KBM-7 (cell line): Measurements from ENCODE around the gene MON1B.

Experiments
- DNase-seq: peaks from one replicate; pipeline ENCODE4 v3.0.0-alpha.2; 2015
- in situ Hi-C: fragments of 300-500 bp; cut with MboI; formaldehyde crosslinking; loops from 2 replicates; pipeline ENCODE4 v1.14.3; 2020; ENCODE audit warnings: low sequenced_read_pairs, low pct_unique_long_range_greater_than_20kb, mixed read lengths

The MON1B gene

DNA sequence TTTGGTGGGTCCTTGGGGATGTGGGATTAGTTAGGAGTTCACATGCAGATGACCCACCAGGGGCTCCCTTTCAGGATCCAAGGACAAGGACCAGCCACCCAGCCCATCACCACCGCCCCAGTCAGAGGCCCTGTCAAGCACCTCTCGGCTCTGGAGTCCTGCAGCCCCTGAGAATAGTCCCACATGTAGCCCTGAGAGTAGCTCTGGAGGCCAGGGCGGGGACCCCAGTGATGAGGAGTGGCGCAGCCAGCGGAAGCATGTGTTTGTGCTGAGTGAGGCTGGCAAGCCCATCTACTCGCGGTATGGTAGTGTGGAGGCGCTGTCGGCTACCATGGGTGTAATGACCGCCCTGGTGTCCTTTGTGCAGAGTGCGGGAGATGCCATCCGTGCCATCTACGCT, 2.4 kb downstream of the MON1B start:
- in situ Hi-C loops = no loop called here
- no peak for DNase-seq

DNA sequence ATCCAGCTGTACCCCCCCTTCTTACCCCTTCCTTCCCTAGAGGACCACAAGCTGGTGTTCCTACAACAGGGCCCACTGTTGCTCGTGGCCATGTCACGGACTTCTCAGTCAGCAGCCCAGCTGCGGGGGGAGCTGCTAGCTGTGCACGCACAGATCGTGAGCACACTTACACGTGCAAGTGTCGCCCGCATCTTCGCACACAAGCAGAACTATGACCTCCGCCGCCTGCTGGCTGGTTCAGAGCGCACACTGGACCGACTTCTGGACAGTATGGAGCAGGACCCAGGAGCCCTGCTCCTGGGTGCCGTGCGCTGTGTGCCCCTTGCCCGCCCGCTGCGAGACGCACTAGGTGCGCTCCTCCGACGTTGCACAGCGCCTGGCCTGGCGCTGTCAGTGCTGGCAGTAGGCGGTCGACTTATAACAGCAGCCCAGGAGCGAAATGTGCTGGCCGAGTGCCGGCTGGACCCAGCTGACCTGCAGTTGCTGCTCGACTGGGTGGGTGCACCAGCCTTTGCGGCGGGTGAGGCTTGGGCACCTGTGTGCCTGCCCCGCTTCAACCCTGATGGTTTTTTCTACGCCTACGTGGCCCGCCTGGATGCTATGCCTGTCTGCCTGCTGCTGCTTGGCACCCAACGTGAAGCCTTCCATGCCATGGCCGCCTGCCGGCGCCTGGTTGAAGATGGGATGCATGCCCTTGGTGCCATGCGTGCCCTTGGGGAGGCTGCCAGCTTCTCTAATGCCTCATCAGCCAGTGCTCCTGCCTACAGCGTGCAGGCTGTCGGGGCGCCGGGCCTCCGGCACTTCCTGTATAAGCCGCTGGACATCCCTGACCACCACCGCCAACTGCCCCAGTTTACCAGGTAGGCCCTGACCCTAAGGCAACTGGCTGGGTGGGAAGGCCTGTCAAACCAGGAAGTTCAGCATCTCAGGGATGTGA, 3.6 kb downstream of the MON1B start:
- in situ Hi-C loops = no loop called here
- no peak for DNase-seq

DNA sequence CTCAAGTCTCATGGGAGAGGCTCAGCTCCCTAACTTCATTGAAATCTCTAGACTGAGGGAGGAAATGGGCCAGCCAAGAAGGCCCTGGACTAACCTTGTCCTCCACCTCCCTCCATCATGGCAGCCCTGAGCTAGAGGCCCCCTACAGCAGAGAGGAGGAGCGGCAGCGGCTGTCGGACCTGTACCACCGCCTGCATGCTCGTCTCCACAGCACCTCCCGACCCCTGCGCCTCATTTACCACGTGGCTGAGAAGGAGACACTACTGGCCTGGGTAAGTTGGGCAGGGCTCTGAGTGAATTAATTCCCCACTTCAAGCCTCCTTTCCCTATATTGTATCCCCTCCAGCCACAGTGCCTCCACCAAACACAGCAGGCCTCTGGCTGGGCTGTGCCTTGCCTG, 4.4 kb downstream of the MON1B start:
- in situ Hi-C loops = no loop called here
- no peak for DNase-seq

DNA sequence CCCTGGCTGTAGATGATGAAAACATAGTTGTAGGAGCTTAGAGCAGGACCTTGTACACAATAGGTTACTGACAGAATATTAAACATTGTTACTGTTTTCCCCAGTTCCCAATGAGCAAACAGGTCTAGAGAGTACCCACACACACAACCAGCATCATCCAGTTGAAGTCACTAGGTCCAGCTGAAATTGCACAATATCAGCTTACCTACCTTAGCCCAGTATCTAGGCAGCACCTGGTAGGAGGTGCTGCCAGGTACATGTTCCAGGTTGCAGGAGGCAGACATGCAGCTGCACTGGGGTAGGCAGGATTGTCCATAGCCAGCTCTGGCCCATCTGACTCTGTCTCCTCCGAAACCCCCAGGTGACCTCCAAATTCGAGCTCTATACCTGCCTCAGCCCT, 6.8 kb downstream of the MON1B start:
- in situ Hi-C loops = no loop called here
- DNase-seq = no peak

DNA sequence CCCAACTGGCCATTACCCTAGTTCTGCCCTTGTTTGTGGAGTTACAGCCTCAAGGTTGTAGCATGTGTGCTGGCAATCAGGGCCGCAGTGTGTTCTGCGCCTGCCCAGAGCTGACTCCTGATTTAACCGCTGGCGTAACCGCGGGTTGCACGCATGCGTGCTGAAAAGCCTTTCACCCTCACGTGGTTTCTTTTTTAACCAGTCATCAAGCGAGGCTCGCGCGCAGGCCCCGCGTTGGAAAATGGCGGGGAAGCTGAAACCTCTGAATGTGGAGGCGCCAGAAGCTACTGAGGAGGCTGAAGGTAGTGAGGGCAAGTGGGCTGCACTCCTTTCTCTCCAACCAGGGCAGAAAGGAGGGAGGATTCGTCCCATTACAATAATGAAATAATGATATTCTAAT, 8.2 kb downstream of the MON1B start, which contains the start of gene SYCE1L:
Gene SYCE1L, plus strand, starts transcription at position 198 of the 400 bp plus-strand sequence. Its CDS starts 44 bp downstream, at position 242.
- no peak for DNase-seq
- in situ Hi-C loops = no loop called here

DNA sequence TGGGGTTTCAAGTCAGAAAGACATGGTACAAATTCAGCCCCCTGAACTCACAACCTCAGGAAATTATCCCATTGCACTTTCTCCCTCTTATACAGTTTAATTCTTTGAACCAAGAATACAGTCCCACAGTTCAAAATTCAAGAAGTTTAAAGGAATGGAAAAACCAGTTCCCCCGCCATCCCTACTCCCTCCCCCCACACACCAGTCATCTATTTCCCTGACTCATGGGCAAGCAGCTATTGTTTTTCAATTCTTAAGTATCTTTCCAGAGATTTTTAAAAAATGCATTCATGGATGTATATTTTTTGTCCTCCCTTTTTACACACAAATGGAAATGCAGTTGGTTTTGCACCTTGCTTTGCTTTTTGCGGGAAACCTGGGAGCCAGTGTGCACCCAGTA, 15.5 kb downstream of the MON1B start:
- no peak for DNase-seq
- in situ Hi-C loops = no loop called here

DNA sequence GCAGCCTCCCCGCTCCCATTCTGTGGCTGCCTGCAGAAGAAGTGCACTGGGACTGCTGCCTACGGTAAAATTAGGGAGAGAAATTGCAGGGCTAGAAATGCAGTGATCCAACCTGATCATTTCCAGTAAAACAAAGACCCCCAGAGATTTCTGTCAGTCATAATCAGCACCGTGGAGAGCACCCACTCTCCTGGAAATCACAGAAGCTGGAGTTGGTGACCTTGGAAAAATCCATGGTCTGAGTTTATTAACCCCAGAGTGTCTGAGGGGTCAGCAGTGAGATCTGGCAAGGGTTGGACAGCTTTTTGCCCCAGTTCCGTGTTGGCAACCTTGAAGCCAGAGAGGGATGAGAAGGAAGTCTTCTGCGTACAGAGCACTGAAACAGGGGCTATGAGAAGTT, 16.0 kb downstream of the MON1B start:
- in situ Hi-C loops = no loop called here

DNA sequence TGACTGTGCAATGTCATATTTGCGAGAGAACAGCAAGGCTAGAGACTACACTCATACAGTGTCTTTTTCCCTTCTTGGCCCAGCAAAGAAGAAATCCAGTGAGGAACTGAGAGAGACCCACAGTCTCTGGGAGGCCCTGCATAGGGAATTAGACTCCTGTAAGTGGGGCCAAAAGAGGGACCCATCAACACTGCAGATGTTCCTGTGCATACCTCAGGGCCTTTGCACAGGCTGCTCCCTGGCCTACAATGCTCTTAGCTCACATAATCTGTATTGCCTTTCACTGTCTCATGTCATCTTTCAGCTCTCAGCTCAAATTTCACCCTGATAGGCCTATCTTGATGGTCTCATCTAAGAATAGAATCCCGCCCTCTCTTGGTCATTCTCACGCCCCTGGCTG, 17.4 kb downstream of the MON1B start:
- in situ Hi-C loops = no loop called here

More for the DNA sequence above, 16.0 kb downstream of the MON1B start:
- DNase-seq = no peak

DNA sequence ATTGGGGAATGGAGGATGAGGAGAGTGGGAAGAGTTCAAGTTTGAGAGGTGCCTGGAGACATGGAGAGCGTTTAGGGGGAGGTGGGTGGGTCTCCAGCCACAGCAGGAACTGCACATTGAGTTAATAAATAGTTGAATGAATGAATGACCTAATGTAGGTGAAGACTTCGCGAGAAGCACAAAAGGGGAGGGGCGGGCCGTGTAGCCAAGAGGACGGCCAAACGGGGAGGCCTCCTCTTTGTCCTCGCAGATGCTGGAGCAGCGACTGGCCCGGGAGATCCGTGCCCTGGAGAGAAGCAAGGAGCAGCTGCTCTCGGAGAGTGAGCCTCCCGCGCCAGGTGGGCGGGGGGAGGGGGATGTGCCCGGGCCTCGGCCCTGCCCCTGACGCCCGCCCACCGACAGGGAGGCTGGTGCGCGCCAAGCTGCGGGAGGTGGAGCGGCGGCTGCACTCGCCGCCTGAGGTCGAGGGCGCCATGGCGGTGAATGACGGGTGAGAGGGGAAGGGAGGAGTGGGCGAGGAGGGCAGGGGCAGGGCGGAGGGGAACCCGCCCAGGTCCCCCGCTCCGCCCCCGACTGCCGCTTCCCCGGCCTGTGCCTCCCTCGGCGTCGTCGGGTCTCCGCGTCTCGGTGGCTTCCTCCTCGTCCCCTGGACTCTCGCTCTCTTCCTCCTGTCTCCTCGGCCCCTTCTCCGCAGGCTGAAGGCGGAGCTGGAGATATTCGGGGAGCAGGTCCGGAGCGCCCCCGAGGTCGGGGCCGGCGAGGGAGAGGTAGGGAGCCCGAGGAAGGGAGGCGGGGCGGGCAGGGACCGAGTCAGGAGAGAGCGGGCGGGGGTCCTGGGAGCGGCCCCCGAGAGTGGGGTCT, 21.1 kb downstream of the MON1B start:
- in situ Hi-C loops = no loop called here
- peak; percentile 75 for DNase-seq

More for the DNA sequence above, 17.4 kb downstream of the MON1B start:
- DNase-seq = no peak

DNA sequence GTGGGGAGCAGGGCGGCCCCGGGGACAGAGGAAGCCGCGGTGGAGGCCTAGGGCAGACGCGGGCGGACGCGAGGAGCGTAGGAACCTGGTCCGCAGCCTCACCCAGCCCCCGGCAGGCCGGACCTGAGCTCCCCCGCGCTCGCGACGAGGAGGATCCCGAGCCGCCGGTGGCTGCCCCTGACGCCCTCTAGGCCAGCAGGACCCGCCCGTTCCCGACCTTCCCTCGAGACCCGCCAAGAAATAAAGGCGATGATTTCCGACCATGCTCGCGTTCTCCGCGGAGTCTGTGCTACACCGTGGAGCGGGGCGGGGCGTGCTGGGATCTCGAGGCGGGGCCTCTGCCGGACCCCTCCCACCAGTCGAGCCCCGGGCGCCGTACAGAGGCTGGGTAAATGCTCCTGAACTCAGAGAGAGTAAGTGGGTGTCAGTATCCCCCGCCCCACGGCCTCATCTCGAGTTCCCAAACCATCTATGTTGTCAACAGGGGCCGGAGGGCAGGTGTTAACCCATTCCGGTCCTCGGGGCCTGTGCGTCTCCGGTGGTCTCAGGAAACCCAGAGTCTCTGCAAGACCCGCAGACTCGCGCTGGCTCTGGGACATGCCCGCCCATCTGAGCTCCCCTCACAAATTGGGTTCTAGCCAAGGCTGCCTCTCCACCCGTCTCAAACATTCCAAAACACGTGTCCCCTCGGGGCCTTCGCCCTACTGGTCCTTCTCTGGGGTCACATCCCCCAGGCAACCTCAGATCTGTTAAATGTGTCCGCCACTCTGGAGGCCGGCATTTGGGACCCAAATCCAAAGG, 22.0 kb downstream of the MON1B start:
- in situ Hi-C loops = no loop called here
- peak; percentile 75 for DNase-seq

DNA sequence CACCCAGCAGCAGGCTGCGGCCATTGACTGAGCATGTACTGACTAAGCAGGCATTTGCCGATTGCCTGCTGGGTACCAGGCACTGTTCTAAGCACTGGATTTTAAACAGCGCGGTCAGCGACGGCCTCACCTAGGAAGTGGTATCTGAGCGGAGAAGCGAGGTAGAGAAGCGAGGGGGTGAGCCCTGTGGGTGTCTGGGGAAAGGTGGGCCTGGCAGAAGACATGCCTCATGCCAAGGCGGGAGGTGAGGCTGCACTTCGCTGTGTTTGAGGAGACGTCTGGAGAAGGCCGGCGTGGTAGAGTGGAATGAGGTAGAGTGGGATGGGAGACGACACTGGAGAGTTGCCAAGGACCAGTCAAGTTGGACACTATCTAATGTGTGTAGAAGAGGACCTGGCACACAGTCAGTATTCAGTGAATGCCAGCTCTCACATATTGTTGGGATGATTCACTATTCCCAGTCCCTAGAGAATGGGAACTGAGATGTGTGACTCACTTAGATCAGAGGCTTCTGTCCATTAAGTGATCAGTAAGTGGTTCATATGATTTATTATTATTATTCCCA, 22.6 kb downstream of the MON1B start:
- in situ Hi-C loops = no loop called here
- DNase-seq = no peak

DNA sequence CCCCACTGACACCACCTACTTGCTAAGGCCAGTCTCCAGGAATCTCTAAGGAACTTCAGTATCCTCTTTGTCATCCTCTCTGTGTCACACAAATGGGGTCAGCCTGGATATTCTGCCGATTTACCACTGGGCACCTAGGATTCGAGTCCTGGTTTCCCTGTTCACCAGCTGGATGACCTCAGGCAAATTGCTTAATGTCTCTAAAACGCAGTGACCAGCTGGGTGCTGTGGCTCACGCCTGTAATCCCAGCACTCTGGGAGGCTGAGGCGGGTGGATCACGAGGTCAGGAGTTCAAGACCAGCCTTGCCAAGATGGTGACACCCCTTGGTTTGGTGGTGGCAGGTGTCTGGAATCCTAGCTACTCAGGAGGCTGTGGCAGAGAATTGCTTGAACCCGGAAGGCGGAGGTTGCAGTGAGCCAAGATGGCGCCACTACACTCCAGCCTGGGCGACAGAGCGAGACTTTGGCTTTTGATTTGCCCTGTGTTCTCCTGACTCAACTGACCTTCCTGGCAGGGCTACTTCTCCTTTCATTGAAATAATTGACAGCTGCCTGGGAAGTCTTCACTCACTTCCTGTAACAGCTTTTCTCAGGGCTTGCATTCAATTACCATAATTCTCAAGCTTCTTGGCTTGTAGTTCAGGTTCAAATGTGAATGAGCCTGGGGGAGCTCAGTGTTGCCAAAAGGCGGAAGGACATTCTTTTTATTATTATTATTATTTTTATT, 23.6 kb downstream of the MON1B start:
- in situ Hi-C loops = no loop called here
- no peak for DNase-seq

DNA sequence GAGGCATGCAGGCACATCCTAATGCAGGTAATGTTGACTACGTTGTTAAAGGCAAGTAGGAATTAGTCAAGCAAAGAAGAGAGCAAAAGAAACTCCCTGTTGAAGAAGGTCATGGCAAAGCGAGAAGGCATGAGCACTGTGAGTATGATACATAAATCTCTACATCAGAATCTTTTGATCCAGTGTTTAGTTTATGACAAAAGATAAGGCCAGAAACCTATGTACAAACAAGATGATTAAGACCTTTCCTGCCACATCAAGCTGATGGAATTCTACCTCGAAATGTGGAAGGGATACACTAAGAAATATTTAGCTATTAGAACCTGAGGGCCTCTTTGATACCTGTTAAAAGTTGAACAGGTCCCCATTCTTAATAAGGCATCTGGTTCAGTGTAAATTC, 28.4 kb downstream of the MON1B start:
- DNase-seq = no peak
- in situ Hi-C loops = no loop called here

DNA sequence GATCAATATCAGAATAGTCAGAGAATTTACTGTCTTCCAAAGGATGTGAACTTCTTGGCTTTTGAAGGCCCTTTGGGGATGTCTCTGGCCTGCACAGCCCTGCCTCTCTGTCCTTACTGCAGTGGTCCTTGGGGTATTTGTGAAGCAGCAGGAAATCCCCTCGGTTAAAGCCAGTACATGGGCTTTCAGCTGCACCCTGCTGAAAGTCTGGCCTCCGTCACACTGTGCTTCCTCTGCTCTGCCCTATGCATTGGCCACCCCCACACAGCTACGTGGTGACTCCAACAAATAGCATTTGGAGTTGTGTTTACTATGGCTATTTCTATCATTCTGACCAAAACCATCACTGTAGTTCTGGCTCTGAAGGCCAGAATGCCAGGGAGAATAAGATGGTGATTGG, 29.4 kb downstream of the MON1B start:
- in situ Hi-C loops = no loop called here
- no peak for DNase-seq

DNA sequence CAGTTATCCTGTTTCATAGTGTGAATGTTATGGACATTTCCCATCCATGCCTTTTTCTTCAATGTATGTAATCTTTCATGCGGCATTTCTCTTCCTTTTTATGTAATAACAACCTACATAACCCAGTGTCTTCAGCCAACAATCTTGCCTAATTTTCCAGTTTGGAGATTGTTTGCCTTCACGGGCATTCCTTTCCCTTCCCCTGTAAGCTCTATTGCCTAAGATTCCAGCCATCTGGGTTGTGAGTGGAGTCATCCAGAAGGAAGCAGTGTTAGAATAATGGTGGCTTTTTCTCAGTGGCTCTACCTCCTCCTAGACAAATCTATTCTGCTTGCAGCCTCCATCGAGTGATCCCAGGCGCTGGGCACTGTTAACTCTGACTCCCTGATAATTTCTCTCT, 30.5 kb downstream of the MON1B start:
- DNase-seq = no peak
- in situ Hi-C loops = no loop called here

DNA sequence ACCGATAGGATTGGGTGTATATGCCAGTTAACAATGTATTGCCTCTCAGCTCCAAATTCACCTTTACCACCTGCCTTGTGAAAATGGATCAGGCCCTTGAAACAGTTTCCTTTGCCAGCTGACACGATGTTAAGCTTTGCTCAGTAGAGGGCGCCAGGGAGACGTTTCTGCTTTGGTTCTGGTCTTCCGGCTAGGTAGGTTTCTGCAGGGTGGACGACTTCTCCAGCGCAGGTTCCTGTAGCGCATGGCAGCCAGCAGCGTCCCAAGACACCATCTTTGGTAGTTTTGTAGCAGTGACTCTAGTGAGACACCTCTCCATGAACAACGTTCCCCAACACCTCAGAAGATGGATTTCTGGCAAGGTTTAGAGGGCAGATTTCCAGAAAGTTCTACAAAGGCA, 32.2 kb downstream of the MON1B start:
- DNase-seq = no peak
- in situ Hi-C loops = no loop called here

DNA sequence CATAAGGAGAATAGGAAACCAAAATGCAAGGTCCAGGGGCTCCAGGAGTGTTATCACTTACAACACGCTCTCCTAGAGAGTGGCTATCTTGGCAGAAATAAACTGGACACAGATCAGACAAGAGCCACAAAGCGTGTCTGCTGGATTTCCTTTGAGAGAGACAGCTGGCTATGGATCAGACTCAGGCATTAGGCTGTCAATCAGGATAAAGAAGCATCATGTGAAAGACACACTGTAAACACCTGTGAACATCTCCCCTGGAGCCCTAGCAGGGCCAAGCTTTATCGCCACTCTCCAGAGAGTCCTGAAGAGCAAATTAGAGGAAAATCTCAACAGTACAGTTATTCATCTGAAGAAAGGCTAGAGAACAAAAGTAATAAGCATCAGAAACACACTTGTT, 34.2 kb downstream of the MON1B start:
- in situ Hi-C loops = loop anchor here (25.0 kb wide), 2 partner anchors 362 to 762 kb away; no protein-coding TSS in a partner anchor
- DNase-seq = no peak

DNA sequence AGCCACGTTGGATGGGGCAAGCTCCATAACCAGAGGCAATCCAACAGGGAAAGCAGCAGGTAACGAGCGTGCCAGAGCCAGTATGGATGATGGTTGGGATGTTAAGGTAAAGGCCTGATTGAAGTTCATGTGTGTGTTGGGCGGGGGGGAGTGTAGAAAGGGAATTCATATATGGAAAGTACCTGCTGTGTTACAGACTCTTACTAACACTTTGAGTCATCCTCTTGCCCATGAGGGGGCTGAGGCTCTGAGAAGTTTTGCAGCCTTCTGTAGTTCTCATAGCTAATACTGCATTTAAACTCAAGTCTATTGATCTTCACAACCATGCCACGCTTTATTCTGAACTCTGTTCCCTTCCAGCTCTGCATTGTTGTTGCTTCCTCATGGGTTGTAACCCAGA, 36.8 kb downstream of the MON1B start:
- in situ Hi-C loops = loop anchor here (25.0 kb wide), 2 partner anchors 360 to 760 kb away; no protein-coding TSS in a partner anchor
- DNase-seq = no peak
